H1 (cell line): Measurements from ENCODE around the gene SNAPC1. TPM values are rescaled to one million over a fixed set of nuclear protein-coding genes. Genes with fewer than 3 reads are reported as not detected.

ENCODE experiments used
- CTCF ChIA-PET: fragments of 300-600 bp; sonication (Branson Sonifier 250); formaldehyde crosslinking; loops from one replicate; lab custom pipeline; 2021; ENCODE audit not compliant: partially characterized antibody; lab: Charles Lee
- POLR2A ChIA-PET: fragments of 300-600 bp; sonication (Branson Sonifier 250); formaldehyde crosslinking; loops from one replicate; lab custom pipeline; 2021; ENCODE audit warnings: inconsistent platforms; ENCODE audit not compliant: partially characterized antibody; lab: Charles Lee
- DNase-seq, 2 experiments: peaks; one replicate each; pipeline versions ENCODE4 v3.0.0 to v3.0.0-alpha.2; 2010 to 2022; ENCODE audit warnings: low spot score in 2 of 2, low read depth in 1 of 2, mixed read lengths in 1 of 2
- FAIRE-seq: peaks from 2 replicates; lab custom pipeline; 2011; peaks lifted over from hg19 to GRCh38; lab: Jason Lieb, UNC
- H2AFZ ChIP-seq: 2 replicates; pipeline ENCODE4 v1.8.1; 2012; ENCODE audit warnings: low read length, inconsistent platforms
- H2AK5ac ChIP-seq: 2 replicates; pipeline ENCODE4 v1.6.1; 2013; ENCODE audit warnings: low read depth, low read length
- H2BK120ac ChIP-seq: replicated peaks from 2 replicates; pipeline ENCODE3; 2013; ENCODE audit warnings: low read depth, low read length, inconsistent platforms
- H2BK12ac ChIP-seq: 2 replicates; pipeline ENCODE4 v1.6.1; 2013; ENCODE audit warnings: low read depth, low read length
- H2BK15ac ChIP-seq: 2 replicates; pipeline ENCODE4 v1.6.1; 2013; ENCODE audit warnings: low read length
- H2BK20ac ChIP-seq: 2 replicates; pipeline ENCODE4 v1.6.1; 2013; ENCODE audit warnings: low read length
- H2BK5ac ChIP-seq: 2 replicates; pipeline ENCODE4 v1.6.1; 2013; ENCODE audit warnings: low read depth, low read length
- H3K14ac ChIP-seq: 2 replicates; pipeline ENCODE4 v1.6.1; 2013; ENCODE audit warnings: inconsistent platforms; ENCODE audit not compliant: insufficient read length
- H3K18ac ChIP-seq: 2 replicates; pipeline ENCODE4 v1.6.1; 2013; ENCODE audit warnings: low read length; ENCODE audit errors: extremely low read depth
- H3K23ac ChIP-seq: 2 replicates; pipeline ENCODE4 v1.6.1; 2013; ENCODE audit warnings: inconsistent platforms; ENCODE audit not compliant: insufficient read length
- H3K23me2 ChIP-seq: 2 replicates; pipeline ENCODE4 v1.6.1; 2013; ENCODE audit warnings: low read depth, low read length
- H3K27ac ChIP-seq: 2 replicates; pipeline ENCODE4 v1.6.1; 2011; ENCODE audit warnings: low read depth, low read length, inconsistent platforms
- H3K27me3 ChIP-seq, 4 experiments: replicated peaks in 1 of 4; 1 replicate in 1 of 4; 2 replicates in 3 of 4; pipeline versions ENCODE4 v1.6.1 to v1.8.1; 2011 to 2013; ENCODE audit warnings: low read length in 3 of 4, mild to moderate bottlenecking in 3 of 4, inconsistent platforms in 2 of 4, mixed read lengths in 2 of 4, moderate library complexity in 1 of 4; ENCODE audit not compliant: control insufficient read depth in 3 of 4, insufficient read depth in 3 of 4; ENCODE audit errors: extremely low read depth in 1 of 4
- H3K36me3 ChIP-seq, 4 experiments: 2 replicates each; pipeline versions ENCODE4 v1.6.1 to v1.8.1; 2011 to 2013; ENCODE audit warnings: mild to moderate bottlenecking in 4 of 4, low read length in 3 of 4, moderate library complexity in 2 of 4, control low read depth in 1 of 4, inconsistent platforms in 1 of 4; ENCODE audit not compliant: insufficient read depth in 4 of 4, control insufficient read depth in 2 of 4
- H3K4ac ChIP-seq: replicated peaks from 2 replicates; pipeline ENCODE3; 2013; ENCODE audit warnings: low read length, low read depth, mixed read lengths, inconsistent platforms; ENCODE audit not compliant: insufficient read length
- H3K4me1 ChIP-seq, 4 experiments: replicated peaks in 1 of 4; 1 replicate in 1 of 4; 2 replicates in 3 of 4; pipeline versions ENCODE4 v1.6.1 to v1.8.1; 2011 to 2013; ENCODE audit warnings: low read length in 3 of 4, inconsistent platforms in 2 of 4, mixed read lengths in 1 of 4; ENCODE audit not compliant: insufficient read depth in 4 of 4, control insufficient read depth in 3 of 4
- H3K4me2 ChIP-seq, 2 experiments: 2 replicates each; pipeline versions ENCODE4 v1.6.1 to v1.8.1; 2011 to 2013; ENCODE audit warnings: low read depth in 2 of 2, low read length in 2 of 2, control low read depth in 1 of 2, inconsistent platforms in 1 of 2, mild to moderate bottlenecking in 1 of 2; ENCODE audit not compliant: insufficient read depth in 1 of 2
- H3K4me3 ChIP-seq, 4 experiments: fragments of 200-600, 300-600 bp in 1 of 4; sonication (generic), shearing (Covaris generic), sonication (Bioruptor Twin) in 1 of 4; 2 replicates each; pipeline versions ENCODE4 v1.5.1 to v1.8.1; 2011 to 2016; ENCODE audit warnings: low read length in 4 of 4, low read depth in 3 of 4, control low read depth in 2 of 4, inconsistent platforms in 2 of 4, mild to moderate bottlenecking in 2 of 4, mixed read lengths in 1 of 4, moderate library complexity in 1 of 4; ENCODE audit not compliant: insufficient read depth in 2 of 4; ENCODE audit errors: extremely low read depth in 1 of 4
- H3K56ac ChIP-seq: replicated peaks from 2 replicates; pipeline ENCODE3; 2013; ENCODE audit warnings: low read depth, mild to moderate bottlenecking, mixed read lengths, low read length, inconsistent platforms; ENCODE audit not compliant: insufficient read length
- H3K79me1 ChIP-seq: 2 replicates; pipeline ENCODE4 v1.6.1; 2013; ENCODE audit warnings: low read depth, low read length, control low read depth
- H3K79me2 ChIP-seq, 2 experiments: 2 replicates each; pipeline versions ENCODE4 v1.6.1 to v1.8.1; 2012 to 2013; ENCODE audit warnings: low read length in 2 of 2, mild to moderate bottlenecking in 2 of 2, inconsistent platforms in 1 of 2; ENCODE audit not compliant: insufficient read depth in 2 of 2, control insufficient read depth in 1 of 2
- H3K9ac ChIP-seq, 4 experiments: replicated peaks in 1 of 4; 1 replicate in 1 of 4; 2 replicates in 3 of 4; pipeline versions ENCODE4 v1.6.1 to v1.8.1; 2011 to 2013; ENCODE audit warnings: low read depth in 3 of 4, low read length in 3 of 4, control low read depth in 2 of 4, mild to moderate bottlenecking in 2 of 4, moderate library complexity in 2 of 4, inconsistent platforms in 1 of 4; ENCODE audit errors: extremely low read depth in 1 of 4
- H3K9me3 ChIP-seq, 2 experiments: 2 replicates each; pipeline versions ENCODE4 v1.6.1 to v1.8.1; 2012 to 2013; ENCODE audit warnings: mild to moderate bottlenecking in 2 of 2, moderate library complexity in 2 of 2, control low read depth in 1 of 2, inconsistent platforms in 1 of 2, low read depth in 1 of 2, low read length in 1 of 2, mixed read lengths in 1 of 2; ENCODE audit not compliant: insufficient read depth in 2 of 2
- H4K20me1 ChIP-seq, 2 experiments: replicated peaks in 1 of 2; 2 replicates each; pipeline versions ENCODE3 to v1.8.1; 2011 to 2013; ENCODE audit warnings: inconsistent platforms in 2 of 2, low read length in 2 of 2, mild to moderate bottlenecking in 1 of 2; ENCODE audit not compliant: insufficient read depth in 2 of 2, control insufficient read depth in 1 of 2
- H4K5ac ChIP-seq: 2 replicates; pipeline ENCODE4 v1.6.1; 2013; ENCODE audit warnings: low read length, low read depth, mixed read lengths, inconsistent platforms; ENCODE audit not compliant: insufficient read length
- H4K8ac ChIP-seq: 2 replicates; pipeline ENCODE4 v1.8.0; 2013; ENCODE audit warnings: mild to moderate bottlenecking, moderate library complexity, low read length, inconsistent platforms; ENCODE audit not compliant: insufficient read depth; ENCODE audit errors: extremely low read depth
- H4K91ac ChIP-seq: replicated peaks from 2 replicates; pipeline ENCODE3; 2013; ENCODE audit warnings: low read length, mixed read lengths, inconsistent platforms; ENCODE audit not compliant: insufficient read length
- CEBPB ChIP-seq: IDR thresholded peaks from 2 replicates; pipeline ENCODE4 v1.6.1; 2012; ENCODE audit warnings: low read depth, low read length
- WGBS, 2 experiments: shearing (Covaris generic) in 1 of 2; methylation state at CpG; one replicate each; pipeline versions ENCODE4 v1.1.6 to v1.1.7; 2013 to 2015; ENCODE audit warnings: low lambda C conversion rate in 2 of 2, mixed read lengths in 2 of 2, inconsistent platforms in 1 of 2, low coverage in 1 of 2, missing lambda C conversion rate in 1 of 2; ENCODE audit not compliant: insufficient replicate concordance in 2 of 2, insufficient coverage in 1 of 2, insufficient read length in 1 of 2; ENCODE audit errors: extremely low coverage in 1 of 2, missing lambda C conversion rate in 1 of 2; 5-methylcytosine and 5-hydroxymethylcytosine counted together
- polyA plus RNA-seq, 7 experiments: library from polyadenylated mRNA; depleted of rRNA in 3 of 7; stranded (reverse) in 5 of 7; unstranded in 2 of 7; fragments of >200 nt in 5 of 7; fragments of 200-250 nt in 2 of 7; gene quantifications; 1 replicate in 5 of 7; 2 replicates in 1 of 7; 4 replicates in 1 of 7; pipeline versions ENCODE4 v1.2.1 to v1.2.3, GENCODE V29; 2011 to 2013; ENCODE audit warnings: missing spikeins in 2 of 7, mixed read lengths in 2 of 7
- total RNA-seq: library from RNA; stranded (reverse); fragmentation: NEBNext Ultra II Directional; extraction: Animal tissue kit (Norgen Biotek cat#: 25700); gene quantifications from 2 replicates; pipeline ENCODE4 v1.2.1, GENCODE V29; 2021

SNAPC1 gene
- total and polyA plus RNA-seq, 2 of the 8 experiments (the other 6 are each of a cell fraction or from before 2014, with no cell fraction given), result 5.8 to 11.1 TPM

DNA sequence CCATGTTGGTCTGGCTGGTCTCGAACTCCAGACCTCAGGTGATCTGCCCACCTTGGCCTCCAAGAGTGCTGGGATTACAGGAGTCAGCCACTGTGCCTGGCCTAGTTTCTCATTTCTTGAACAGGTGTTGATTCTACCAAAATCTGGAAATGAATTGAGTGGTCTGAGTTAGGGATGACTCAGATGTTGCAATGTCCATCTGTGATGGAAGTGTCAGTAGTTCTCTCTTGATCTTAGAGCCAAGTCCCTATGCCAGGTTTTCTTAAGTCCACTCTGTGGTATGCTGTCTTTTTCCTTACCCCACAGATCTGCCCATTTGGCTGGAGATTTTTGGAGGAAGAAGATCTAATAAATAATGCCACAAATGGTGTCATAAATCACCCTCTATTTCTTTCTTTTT is 12.6 kb downstream of the SNAPC1 start:
- Histone ChIP-seq H3K18ac (no peak overlapping the region), H2BK20ac (no peak overlapping the region), H3K9ac (no peak overlapping the region), H3K27ac (no peak overlapping the region), H3K27me3 (no peaks in the 10 kb centered on the region), H4K91ac (no peak overlapping the region), H3K23me2 (no peaks in the 10 kb centered on the region), H4K8ac (no peak overlapping the region), H3K56ac (no peak overlapping the region), H2AK5ac (no peak overlapping the region), H3K4me2 (no peak overlapping the region), H3K23ac (no peak overlapping the region), H2BK15ac (no peak overlapping the region), H2AFZ (no peak overlapping the region), H3K79me1 (no peaks in the 10 kb centered on the region), H4K20me1 (peaks cover 0 to 2% of the 10 kb centered on the region in 2 experiments), H3K4me1 (no peaks in the 10 kb centered on the region), H3K79me2 (no peaks in the 10 kb centered on the region), H4K5ac (no peak overlapping the region), H3K4me3 (no peak overlapping the region), H2BK120ac (no peak overlapping the region), H3K9me3 (no peaks in the 10 kb centered on the region), H3K36me3 (peaks cover 9 to 90% (median 47%) of the 10 kb centered on the region in 4 experiments), H3K14ac (no peak overlapping the region), H2BK5ac (no peak overlapping the region), H2BK12ac (no peak overlapping the region), H3K4ac (no peak overlapping the region)
- FAIRE-seq, result no peak
- ChIA-PET CTCF (no interaction called here), POLR2A (interaction anchor here (1.5 kb wide), 1 partner anchor 13 kb away, joined by 4 read pairs; no protein-coding TSS in a partner anchor)
- TF ChIP-seq CEBPB, result no peak
- 83% methylated on average over 1 of the region's 1 CpG; no CpG with 5 or more reads in 1 of the 2 experiments for WGBS, 2 experiments
- DNase-seq, result no peak
